SK-N-SH (cell line): ENCODE results near the gene NTRK2.

Experiments used
- CTCF ChIP-seq: fragments of 200-600 bp; sonication (generic); IDR thresholded peaks from 2 replicates; pipeline ENCODE4 v1.6.1; 2017; ENCODE audit warnings: antibody characterized with exemption, mild to moderate bottlenecking, moderate library complexity
- ELF1 ChIP-seq: IDR thresholded peaks from 2 replicates; pipeline ENCODE4 v1.4.0; 2012
- EZH2phosphoT487 ChIP-seq: fragments of 200-600 bp; sonication (generic); IDR thresholded peaks from 2 replicates; pipeline ENCODE4 v1.6.1; 2017; ENCODE audit warnings: low read depth, mixed run types, mild to moderate bottlenecking, antibody characterized with exemption, moderate library complexity, borderline replicate concordance
- FOSL2 ChIP-seq: IDR thresholded peaks from 2 replicates; pipeline ENCODE4 v1.4.0; 2012; ENCODE audit warnings: low read depth, mild to moderate bottlenecking, moderate library complexity, borderline replicate concordance
- FOXJ3 ChIP-seq: sonication (generic); formaldehyde crosslinking; IDR thresholded peaks from 2 replicates; pipeline ENCODE4 v1.5.1; 2020; ENCODE audit warnings: mild to moderate bottlenecking, missing genetic modification reagents
- FOXM1 ChIP-seq: IDR thresholded peaks from 2 replicates; pipeline ENCODE4 v1.4.0; 2012; ENCODE audit warnings: low read depth, mild to moderate bottlenecking
- JUND ChIP-seq: IDR thresholded peaks from 2 replicates; pipeline ENCODE4 v1.4.0; 2012
- MXI1 ChIP-seq: IDR thresholded peaks from 2 replicates; pipeline ENCODE4 v1.6.1; 2012; ENCODE audit warnings: mild to moderate bottlenecking, low read depth, low read length, improper control_type of control experiment
- POLR2AphosphoS5 ChIP-seq: IDR thresholded peaks from 2 replicates; pipeline ENCODE4 v1.6.1; 2012; ENCODE audit warnings: low read depth, low read length
- RAD21 ChIP-seq: IDR thresholded peaks from 2 replicates; pipeline ENCODE4 v1.6.1; 2012; ENCODE audit warnings: mild to moderate bottlenecking, low read length
- SMC3 ChIP-seq: IDR thresholded peaks from 2 replicates; pipeline ENCODE4 v1.6.1; 2012; ENCODE audit warnings: low read depth, low read length, improper control_type of control experiment
- TF ChIP-seq, protein P1 (sequence below): IDR thresholded peaks from 2 replicates; pipeline ENCODE4 v1.4.0; 2012; ENCODE audit warnings: low read depth
- TF ChIP-seq, protein P2 (sequence below): IDR thresholded peaks from 2 replicates; pipeline ENCODE4 v1.4.0; 2012; ENCODE audit warnings: low read depth, borderline replicate concordance

GRCh38 chr9:84775056-84775643 lies 105.6 kb downstream of the NTRK2 start:
- TF ChIP-seq CTCF (no peak), POLR2AphosphoS5 (no peak), MXI1 (no peak), EZH2phosphoT487 (no peak), FOXM1 (no peak), FOXJ3 (no peak), FOSL2 (no peak), JUND (no peak), ELF1 (no peak), SMC3 (no peak), RAD21 (no peak)
- TF ChIP-seq, protein P1, sequence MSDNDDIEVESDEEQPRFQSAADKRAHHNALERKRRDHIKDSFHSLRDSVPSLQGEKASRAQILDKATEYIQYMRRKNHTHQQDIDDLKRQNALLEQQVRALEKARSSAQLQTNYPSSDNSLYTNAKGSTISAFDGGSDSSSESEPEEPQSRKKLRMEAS: no peak
- TF ChIP-seq, protein P2, sequence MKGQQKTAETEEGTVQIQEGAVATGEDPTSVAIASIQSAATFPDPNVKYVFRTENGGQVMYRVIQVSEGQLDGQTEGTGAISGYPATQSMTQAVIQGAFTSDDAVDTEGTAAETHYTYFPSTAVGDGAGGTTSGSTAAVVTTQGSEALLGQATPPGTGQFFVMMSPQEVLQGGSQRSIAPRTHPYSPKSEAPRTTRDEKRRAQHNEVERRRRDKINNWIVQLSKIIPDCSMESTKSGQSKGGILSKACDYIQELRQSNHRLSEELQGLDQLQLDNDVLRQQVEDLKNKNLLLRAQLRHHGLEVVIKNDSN: no peak
